Mesendoderm (in vitro differentiated cells): Measurements from ENCODE around the gene GABRB3.

Source experiments
- DNase-seq: peaks from one replicate; pipeline ENCODE4 v3.0.0; 2013
- H2AK5ac ChIP-seq: 2 replicates; pipeline ENCODE4 v1.6.1; 2013; ENCODE audit warnings: low read length, inconsistent platforms
- H2BK120ac ChIP-seq: 2 replicates; pipeline ENCODE4 v1.6.1; 2013; ENCODE audit warnings: low read depth, mild to moderate bottlenecking, low read length, moderate library complexity, mixed read lengths
- H2BK15ac ChIP-seq: replicated peaks from 2 replicates; pipeline ENCODE4 v1.6.1; 2013; ENCODE audit warnings: low read depth, mild to moderate bottlenecking, moderate library complexity
- H2BK5ac ChIP-seq: 2 replicates; pipeline ENCODE4 v1.6.1; 2013; ENCODE audit warnings: low read length, inconsistent platforms
- H3K18ac ChIP-seq: 2 replicates; pipeline ENCODE4 v1.6.1; 2013; ENCODE audit warnings: mild to moderate bottlenecking, low read length, mixed read lengths
- H3K23ac ChIP-seq: one replicate; pipeline ENCODE4 v1.6.1; 2013; ENCODE audit warnings: low read length
- H3K27ac ChIP-seq: 2 replicates; pipeline ENCODE4 v1.5.1; 2013; ENCODE audit warnings: low read depth, mild to moderate bottlenecking, inconsistent platforms, low read length, moderate library complexity
- H3K27me3 ChIP-seq: 2 replicates; pipeline ENCODE4 v1.6.1; 2013; ENCODE audit warnings: low read length, control low read depth, mild to moderate bottlenecking, inconsistent platforms; ENCODE audit not compliant: insufficient read depth, poor library complexity
- H3K36me3 ChIP-seq: 2 replicates; pipeline ENCODE4 v1.6.1; 2013; ENCODE audit warnings: low read length, inconsistent platforms; ENCODE audit not compliant: control insufficient read depth, insufficient read depth
- H3K4ac ChIP-seq: one replicate; pipeline ENCODE4 v1.6.1; 2013; ENCODE audit warnings: low read depth, mild to moderate bottlenecking, low read length, moderate library complexity
- H3K4me1 ChIP-seq: 2 replicates; pipeline ENCODE4 v1.6.1; 2013; ENCODE audit warnings: low read depth, low read length, inconsistent platforms; ENCODE audit not compliant: control insufficient read depth
- H3K4me2 ChIP-seq: 2 replicates; pipeline ENCODE4 v1.6.1; 2013; ENCODE audit warnings: low read length
- H3K4me3 ChIP-seq: 2 replicates; pipeline ENCODE4 v1.5.1; 2013; ENCODE audit warnings: mild to moderate bottlenecking, low read length
- H3K56ac ChIP-seq: one replicate; pipeline ENCODE4 v1.6.1; 2013; ENCODE audit warnings: low read length
- H3K79me1 ChIP-seq: 2 replicates; pipeline ENCODE4 v1.6.1; 2013; ENCODE audit warnings: low read length, inconsistent platforms
- H3K79me2 ChIP-seq: 2 replicates; pipeline ENCODE4 v1.6.1; 2013; ENCODE audit warnings: mild to moderate bottlenecking, low read length; ENCODE audit not compliant: control insufficient read depth, insufficient read depth
- H3K9ac ChIP-seq: 2 replicates; pipeline ENCODE4 v1.6.1; 2013; ENCODE audit warnings: low read length, inconsistent platforms
- H4K5ac ChIP-seq: one replicate; pipeline ENCODE4 v1.6.1; 2013; ENCODE audit warnings: low read length
- H4K8ac ChIP-seq: one replicate; pipeline ENCODE4 v1.6.1; 2013; ENCODE audit warnings: low read depth, mild to moderate bottlenecking, control low read depth, low read length, moderate library complexity
- WGBS: extraction: QIAGEN DNeasy Blood & Tissue Kit; methylation state at CpG from one replicate; pipeline ENCODE4 v1.1.7; 2013; ENCODE audit warnings: low lambda C conversion rate, missing lambda C conversion rate; ENCODE audit not compliant: insufficient coverage; ENCODE audit errors: extremely low coverage; 5-methylcytosine and 5-hydroxymethylcytosine counted together

Gene GABRB3

DNA sequence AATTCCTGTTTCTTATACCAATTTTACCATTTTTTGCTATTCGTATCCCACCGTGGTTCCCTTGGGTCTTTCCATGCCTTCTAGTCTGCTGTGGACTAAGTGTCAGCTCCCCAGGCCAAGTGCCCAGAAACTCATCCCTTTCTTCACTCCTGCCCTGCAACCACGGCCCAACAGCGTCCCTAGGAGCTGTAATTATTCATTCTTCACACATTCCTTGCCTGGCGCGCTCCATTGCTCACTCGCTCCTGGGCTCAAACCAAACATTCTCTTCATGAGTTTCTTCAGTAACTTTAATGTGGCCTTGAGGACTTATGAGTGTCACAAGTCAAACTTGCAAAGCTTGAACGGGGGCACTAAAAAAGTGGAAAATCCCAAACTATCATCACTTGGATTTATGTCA is 15.7 kb downstream of the GABRB3 start:
- Histone ChIP-seq H4K5ac (no peak overlapping the region), H3K4ac (no peak overlapping the region), H3K9ac (no peak overlapping the region), H3K4me3 (no peak overlapping the region), H3K18ac (peak overlapping the region; percentile 30), H3K27me3 (no peaks in the 10 kb centered on the region), H3K4me1 (peaks cover 6% of the 10 kb centered on the region), H3K79me1 (peaks cover 10% of the 10 kb centered on the region), H3K4me2 (no peak overlapping the region), H2BK120ac (no peak overlapping the region), H3K56ac (no peak overlapping the region), H3K27ac (no peak overlapping the region), H3K36me3 (no peaks in the 10 kb centered on the region), H2BK15ac (no peak overlapping the region), H3K79me2 (peaks cover 48% of the 10 kb centered on the region), H4K8ac (no peak overlapping the region), H2BK5ac (no peak overlapping the region), H2AK5ac (no peak overlapping the region), H3K23ac (no peak overlapping the region)
- DNase-seq, result no peak
- no CpG with 5 or more reads among the region's 8 CpGs for WGBS

DNA sequence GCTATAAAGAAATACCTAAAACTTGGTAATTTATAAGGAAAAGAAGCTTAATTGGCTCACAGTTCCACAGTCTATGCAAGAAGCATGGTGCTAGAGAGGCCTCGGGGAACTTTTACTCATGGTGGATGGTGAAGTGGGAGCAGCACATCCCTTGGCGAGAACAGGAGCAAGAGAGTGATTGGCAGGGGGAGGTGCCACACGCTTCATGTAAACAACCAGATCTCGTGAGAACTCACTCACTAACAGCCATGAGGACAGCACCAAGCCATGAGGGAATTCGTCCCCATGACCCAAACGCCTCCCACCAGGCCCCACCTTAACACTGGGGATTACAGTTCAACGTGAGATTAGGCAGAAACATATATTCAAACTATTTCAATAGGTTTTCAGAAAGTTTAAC is 28.0 kb downstream of the GABRB3 start:
- Histone ChIP-seq H3K36me3 (no peaks in the 10 kb centered on the region), H4K8ac (no peak overlapping the region), H2BK15ac (no peak overlapping the region), H3K4me2 (no peak overlapping the region), H3K4me1 (peaks cover 4% of the 10 kb centered on the region), H3K56ac (no peak overlapping the region), H3K4ac (no peak overlapping the region), H2AK5ac (no peak overlapping the region), H3K9ac (no peak overlapping the region), H3K27ac (no peak overlapping the region), H2BK120ac (no peak overlapping the region), H3K18ac (no peak overlapping the region), H3K79me1 (peaks cover 10% of the 10 kb centered on the region), H2BK5ac (no peak overlapping the region), H4K5ac (no peak overlapping the region), H3K79me2 (peaks cover 14% of the 10 kb centered on the region), H3K27me3 (no peaks in the 10 kb centered on the region), H3K4me3 (no peak overlapping the region), H3K23ac (no peak overlapping the region)
- WGBS, result no CpG with 5 or more reads among the region's 7 CpGs
- DNase-seq, result peak; percentile 62

DNA sequence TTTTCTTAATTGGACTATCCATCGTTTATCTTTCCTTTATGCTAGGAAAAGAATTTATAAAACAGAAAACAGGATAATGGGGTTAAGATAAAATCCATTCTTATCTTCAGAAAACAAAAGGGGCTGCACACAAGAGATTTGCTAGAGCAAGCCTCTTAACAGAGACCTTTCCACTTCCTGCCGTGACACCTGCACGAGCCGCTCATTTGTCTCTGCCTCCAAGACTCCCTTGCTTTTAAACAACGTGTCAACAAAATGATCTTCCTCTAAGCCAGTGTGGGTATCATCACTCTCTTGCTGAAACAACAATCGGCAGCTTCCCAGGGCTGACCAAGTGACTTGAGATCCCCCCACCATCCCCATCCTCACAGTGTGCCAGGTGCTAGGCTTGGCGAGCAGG is 33.1 kb downstream of the GABRB3 start:
- peaks cover 37% of the 10 kb centered on the region for H3K79me2 ChIP-seq
- no peak overlapping the region for H3K18ac ChIP-seq
- H3K4me3 ChIP-seq, result no peak overlapping the region
- no peak overlapping the region for H3K4ac ChIP-seq
- no peak overlapping the region for H2BK15ac ChIP-seq
- H2BK5ac ChIP-seq, result no peak overlapping the region
- H3K79me1 ChIP-seq, result peaks cover 17% of the 10 kb centered on the region
- no peak overlapping the region for H3K56ac ChIP-seq
- H3K4me2 ChIP-seq, result no peak overlapping the region
- H2BK120ac ChIP-seq, result no peak overlapping the region
- no peaks in the 10 kb centered on the region for H3K27me3 ChIP-seq
- WGBS, result no CpG with 5 or more reads among the region's 7 CpGs
- no peak overlapping the region for H3K23ac ChIP-seq
- H3K27ac ChIP-seq, result no peak overlapping the region
- peaks cover 3% of the 10 kb centered on the region for H3K4me1 ChIP-seq
- no peak overlapping the region for H3K9ac ChIP-seq
- no peak for DNase-seq
- no peak overlapping the region for H4K8ac ChIP-seq
- H3K36me3 ChIP-seq, result no peaks in the 10 kb centered on the region
- no peak overlapping the region for H4K5ac ChIP-seq
- H2AK5ac ChIP-seq, result no peak overlapping the region

DNA sequence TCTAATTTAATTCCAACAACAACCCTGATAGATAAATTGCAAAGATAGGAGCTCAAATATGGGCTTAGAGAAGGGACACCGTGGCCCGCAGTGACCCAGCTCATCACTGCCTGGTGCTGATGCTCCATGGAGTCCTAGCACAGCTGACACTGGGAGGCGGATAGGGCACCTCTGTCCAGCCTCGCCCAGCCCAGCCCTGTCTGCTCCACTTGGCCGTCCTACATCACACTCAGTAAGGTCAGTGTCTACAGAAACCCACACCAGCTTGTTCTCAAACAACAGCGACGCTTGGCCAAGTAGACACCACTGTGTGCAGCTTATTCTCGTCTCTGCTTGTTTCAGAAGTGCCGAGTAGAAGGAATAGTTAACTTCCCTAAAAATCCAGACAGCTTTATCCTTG is 33.9 kb downstream of the GABRB3 start:
- Histone ChIP-seq H2AK5ac (no peak overlapping the region), H2BK120ac (no peak overlapping the region), H3K4ac (no peak overlapping the region), H3K23ac (no peak overlapping the region), H3K79me2 (peaks cover 42% of the 10 kb centered on the region), H3K4me1 (peaks cover 3% of the 10 kb centered on the region), H3K27me3 (no peaks in the 10 kb centered on the region), H4K8ac (no peak overlapping the region), H3K4me2 (no peak overlapping the region), H2BK15ac (no peak overlapping the region), H3K9ac (no peak overlapping the region), H3K27ac (no peak overlapping the region), H3K79me1 (peaks cover 17% of the 10 kb centered on the region), H3K36me3 (no peaks in the 10 kb centered on the region), H2BK5ac (no peak overlapping the region), H3K18ac (no peak overlapping the region), H3K4me3 (no peak overlapping the region), H4K5ac (no peak overlapping the region), H3K56ac (no peak overlapping the region)
- no CpG with 5 or more reads among the region's 9 CpGs for WGBS
- no peak for DNase-seq

DNA sequence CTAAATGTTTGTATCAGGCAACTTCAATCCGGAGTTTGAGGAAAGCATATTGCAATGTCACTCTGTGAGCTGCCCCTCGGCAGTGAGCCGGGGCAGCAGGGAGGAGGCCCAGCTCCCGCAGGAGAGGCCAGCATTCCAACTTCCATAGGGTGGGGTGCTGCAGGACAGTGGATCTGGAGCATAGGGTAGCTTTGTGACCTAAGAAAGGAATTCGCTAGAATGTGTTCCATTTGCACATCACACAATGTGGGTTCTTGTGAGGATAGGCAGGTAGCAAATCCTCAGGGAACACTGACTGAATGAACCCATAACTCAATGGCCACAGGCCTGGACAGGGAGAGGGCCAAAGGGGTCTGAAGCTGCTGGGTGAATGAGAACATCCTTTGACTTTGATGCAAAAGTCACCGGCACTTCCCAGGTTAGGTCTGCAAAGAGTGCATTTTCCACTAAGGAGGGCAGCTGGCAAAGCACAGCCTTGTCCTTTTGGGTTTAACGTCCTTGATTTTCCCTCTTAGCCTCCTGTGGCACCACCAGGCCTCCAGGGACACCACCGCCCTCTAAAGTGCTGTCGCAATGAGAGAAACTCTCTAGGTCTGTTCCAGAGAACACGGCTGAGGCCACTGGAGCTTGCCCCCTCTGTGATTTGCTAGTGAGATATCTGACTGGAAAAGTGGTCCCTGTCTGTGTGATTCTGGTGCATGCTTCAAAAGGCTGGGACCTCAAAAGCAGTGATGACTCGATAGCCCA is 36.2 kb downstream of the GABRB3 start:
- Histone ChIP-seq H2BK120ac (no peak overlapping the region), H3K4me3 (no peak overlapping the region), H3K9ac (peak overlapping the region; percentile 22), H2BK15ac (no peak overlapping the region), H3K27ac (peak overlapping the region; percentile 7), H2AK5ac (no peak overlapping the region), H2BK5ac (peak overlapping the region; percentile 47), H3K36me3 (no peaks in the 10 kb centered on the region), H3K23ac (no peak overlapping the region), H4K8ac (no peak overlapping the region), H3K4ac (no peak overlapping the region), H3K27me3 (no peaks in the 10 kb centered on the region), H3K79me2 (peaks cover 47% of the 10 kb centered on the region), H3K56ac (peak overlapping the region; percentile 18), H3K79me1 (peaks cover 15% of the 10 kb centered on the region), H3K4me2 (no peak overlapping the region), H3K4me1 (peaks cover 3% of the 10 kb centered on the region), H4K5ac (no peak overlapping the region), H3K18ac (peak overlapping the region; percentile 4)
- peak; percentile 81 for DNase-seq
- WGBS, result no CpG with 5 or more reads among the region's 11 CpGs

DNA sequence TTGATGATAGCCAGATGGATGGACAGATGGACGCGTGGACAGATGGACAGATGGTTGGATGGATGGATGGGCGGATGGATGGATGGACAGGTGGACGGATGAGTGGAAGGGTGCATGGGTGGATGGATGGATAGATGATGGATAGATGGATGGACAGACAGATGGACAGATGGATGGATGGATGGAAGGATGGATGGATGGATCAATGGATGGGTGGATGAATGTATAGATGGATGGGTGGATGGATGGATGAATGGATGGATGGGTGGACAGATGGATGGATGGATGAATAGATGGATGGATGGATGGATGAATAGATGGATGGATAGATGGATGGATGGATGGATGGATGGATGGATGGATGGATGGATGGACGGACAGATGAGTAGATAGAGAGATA is 40.9 kb downstream of the GABRB3 start:
- Histone ChIP-seq H3K4me3 (no peak overlapping the region), H2BK15ac (no peak overlapping the region), H3K4me2 (no peak overlapping the region), H3K23ac (no peak overlapping the region), H3K79me1 (peaks cover 6% of the 10 kb centered on the region), H3K4me1 (peaks cover 4% of the 10 kb centered on the region), H2AK5ac (no peak overlapping the region), H3K27me3 (no peaks in the 10 kb centered on the region), H3K56ac (no peak overlapping the region), H3K4ac (no peak overlapping the region), H3K36me3 (no peaks in the 10 kb centered on the region), H2BK120ac (no peak overlapping the region), H3K27ac (no peak overlapping the region), H4K8ac (no peak overlapping the region), H3K9ac (no peak overlapping the region), H3K18ac (no peak overlapping the region), H4K5ac (no peak overlapping the region), H2BK5ac (no peak overlapping the region), H3K79me2 (peaks cover 51% of the 10 kb centered on the region)
- WGBS, result no CpG with 5 or more reads among the region's 5 CpGs
- DNase-seq, result no peak
